Activated CD4-positive, CD25-positive, alpha-beta regulatory T cell treated with anti-CD3 and anti-CD28 coated beads, Interleukin-2, amount 50 U/mL, for 72 hours (primary cell): Measurements from ENCODE around the gene GALNT7.
"Not testable (repeated sequence)": the region's sequence is repeated elsewhere in the genome, so short reads cannot be mapped to it uniquely, and the experiment has no call there.

ENCODE experiments used
- DNase-seq: peaks from one replicate; pipeline ENCODE4 v3.0.0; 2021

Gene GALNT7

DNA sequence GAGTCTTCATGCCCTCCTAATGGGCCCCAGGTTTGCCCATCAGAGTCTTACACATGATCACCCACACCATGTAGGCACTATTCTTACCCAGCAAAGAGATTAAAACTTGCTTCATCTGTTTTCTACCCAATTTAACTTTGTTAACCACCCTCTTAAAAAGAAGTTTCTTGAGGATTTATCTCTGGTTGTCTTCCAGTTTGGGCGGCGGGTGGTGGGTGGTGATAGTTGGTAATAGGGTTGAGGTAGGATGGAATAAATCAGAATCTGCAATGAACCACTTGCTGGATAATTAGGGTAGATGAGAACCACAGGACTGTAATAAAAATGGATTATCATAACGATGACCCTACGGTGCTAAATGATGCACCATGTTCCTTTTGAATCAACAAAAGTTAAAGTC lies 30.9 kb downstream of the GALNT7 start:
- no peak for DNase-seq

DNA sequence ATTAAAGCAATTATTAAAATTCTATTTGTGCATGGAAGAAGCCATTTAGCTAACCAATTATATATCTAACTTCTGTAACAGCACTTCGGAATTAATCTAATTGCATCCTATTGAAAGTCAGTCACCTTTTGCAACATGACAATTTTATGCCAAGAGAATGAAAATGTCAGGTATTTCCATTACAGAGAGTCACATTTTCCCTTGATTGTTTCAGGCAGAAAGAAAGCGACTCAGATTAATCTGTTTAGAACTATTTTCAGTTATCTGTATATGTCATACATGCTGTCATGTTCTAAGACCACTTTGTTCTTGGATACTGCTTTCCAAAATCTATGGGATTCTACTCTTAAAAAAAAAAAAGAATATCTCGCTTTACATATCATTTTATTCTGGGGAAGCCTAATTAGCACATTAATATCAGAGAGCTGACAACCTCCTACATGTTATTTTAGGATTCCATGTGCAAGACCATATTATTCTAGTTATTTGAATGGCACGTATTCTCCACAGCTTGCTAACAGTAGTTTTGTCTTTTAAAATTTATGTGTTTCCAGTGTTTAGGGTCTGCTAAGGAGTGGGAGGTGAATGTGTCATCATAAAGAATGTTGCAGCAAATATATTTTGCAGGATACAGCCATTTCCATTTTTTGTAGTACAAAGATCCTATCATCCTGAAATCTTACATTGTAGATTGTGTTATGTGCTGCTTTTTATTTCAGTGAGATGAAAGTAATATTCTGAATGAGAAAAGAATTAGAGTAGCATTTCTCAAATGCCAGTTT lies 31.7 kb downstream of the GALNT7 start:
- DNase-seq: no peak

DNA sequence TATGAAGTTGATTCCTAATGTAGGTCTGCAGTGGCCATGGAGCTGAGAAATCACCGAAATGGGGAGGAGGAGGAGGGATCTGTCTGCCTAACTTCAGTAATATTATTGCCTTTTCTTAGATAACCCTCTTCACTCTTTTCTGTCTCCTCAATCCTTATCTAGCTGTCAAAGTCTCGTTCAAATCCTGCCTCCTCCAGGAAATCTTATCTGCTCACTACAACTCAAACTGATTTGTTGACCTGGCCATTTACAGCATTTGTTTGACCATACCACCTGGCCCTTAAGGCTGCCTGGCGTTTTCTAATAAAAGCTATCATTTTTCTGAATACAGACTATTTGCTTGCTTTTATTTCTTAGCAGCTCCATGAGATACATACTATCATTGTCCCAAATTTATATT lies 33.8 kb downstream of the GALNT7 start:
- DNase-seq: no peak

DNA sequence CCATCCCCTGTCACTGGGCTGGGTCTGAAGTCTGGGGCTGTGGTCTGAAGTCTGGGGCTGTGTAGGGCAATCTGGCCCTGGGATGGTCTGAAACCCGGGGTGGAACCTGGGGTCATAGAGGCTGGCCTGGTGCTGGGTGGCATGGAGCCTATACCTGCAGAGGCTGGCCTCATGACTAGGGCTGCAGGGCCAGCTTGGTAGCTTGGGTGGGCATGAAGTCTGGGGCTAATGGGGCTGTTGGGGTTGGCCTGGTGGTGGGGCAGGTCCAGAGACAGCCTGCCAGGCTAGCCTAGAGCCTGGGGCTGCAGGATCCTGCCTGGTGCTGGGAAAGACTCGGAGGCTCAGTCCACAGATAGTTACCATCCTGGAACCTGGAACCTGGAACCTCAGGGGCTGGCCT lies 37.0 kb downstream of the GALNT7 start:
- no peak for DNase-seq

DNA sequence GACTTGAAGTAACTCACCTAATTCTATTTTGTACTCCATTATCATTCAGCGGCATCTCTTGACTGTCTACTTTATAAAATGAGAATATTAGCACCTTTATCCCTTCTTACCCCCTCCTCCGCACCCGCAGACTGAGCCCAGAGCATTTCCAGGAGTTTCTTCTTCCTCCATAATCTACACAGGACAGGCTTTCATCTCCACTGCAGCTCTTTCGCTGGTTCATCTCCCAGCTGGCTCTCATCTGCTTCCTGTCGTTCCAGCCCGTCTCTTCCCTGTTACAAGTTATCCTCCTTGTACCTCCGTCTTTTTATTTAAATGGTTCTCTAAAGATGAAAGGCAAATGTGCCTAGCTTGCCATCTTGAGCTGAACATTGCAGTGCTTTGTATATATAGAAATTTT lies 39.8 kb downstream of the GALNT7 start:
- DNase-seq: no peak

DNA sequence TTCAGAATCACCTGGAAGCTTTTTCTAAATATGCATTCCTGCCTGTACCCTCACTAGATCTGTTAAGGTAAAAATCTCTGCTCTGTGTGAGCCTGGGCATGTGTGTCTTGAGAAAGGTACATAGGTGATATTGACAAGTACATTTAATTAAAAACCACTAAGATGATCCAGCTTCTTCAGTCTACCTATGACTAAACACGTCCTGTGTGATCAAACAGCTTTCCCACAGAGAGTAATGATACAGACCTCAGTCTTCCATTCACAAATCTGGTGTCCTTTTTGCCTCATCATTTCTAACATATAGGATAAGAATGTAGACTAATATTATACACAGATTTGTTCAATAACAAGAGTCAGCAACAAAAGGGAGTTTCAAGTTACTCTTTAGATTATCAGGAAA lies 42.6 kb downstream of the GALNT7 start:
- no peak for DNase-seq

DNA sequence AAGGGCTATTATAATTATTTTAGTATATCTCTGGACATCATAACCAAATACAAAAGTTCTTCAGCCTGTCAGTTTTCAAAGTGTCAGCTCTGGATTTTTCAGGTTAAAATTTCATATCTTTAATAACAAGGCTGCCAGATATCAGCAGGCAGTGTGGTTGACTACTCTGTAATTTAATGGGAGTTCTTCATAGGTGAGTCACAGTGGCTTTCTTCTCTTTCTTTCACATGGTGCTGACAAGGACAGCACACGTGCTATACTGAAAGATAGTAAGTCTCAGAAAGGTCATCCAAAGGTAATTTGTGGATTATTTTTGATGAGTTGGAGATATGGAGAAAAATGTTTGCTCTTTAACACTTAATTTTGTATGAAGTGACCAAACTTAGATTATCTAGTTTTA lies 43.2 kb downstream of the GALNT7 start:
- DNase-seq: no peak

DNA sequence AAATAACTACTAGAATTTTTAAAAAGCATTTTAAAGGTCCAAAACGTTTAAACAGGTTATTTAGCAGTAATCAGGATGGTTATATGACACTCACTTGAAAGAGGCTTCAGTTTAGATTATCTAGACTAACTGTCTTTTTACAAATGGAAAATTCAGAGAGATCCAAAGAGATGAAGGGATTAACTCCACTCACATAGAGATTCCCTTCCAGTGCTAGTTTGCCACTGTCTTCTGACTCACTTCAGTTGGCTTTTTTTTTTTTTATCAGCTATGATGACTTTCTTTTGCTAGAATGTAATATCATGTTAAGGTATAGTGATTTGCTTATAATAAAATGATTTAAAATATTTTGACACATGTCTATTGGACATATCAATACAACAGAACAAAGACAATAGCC lies 43.8 kb downstream of the GALNT7 start:
- no peak for DNase-seq

DNA sequence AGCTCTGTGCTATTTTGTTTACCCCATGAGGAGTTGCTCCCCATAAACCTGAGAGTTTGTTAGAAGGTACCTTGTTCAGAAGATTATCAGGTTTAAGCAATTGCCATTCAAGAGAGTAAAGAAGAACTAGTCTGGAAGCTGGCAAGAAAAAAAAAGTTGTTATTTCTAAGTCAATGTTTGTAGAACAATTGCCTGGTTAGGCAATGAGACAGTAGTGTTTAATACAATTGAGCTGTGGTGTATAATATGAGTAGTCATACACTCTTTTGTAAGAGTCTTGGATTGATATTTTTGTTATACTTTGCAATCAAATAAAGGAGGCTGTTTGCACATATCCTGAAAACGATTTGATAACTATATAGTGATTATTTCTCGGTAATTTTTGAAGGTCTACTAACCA lies 44.7 kb downstream of the GALNT7 start:
- DNase-seq: no peak

DNA sequence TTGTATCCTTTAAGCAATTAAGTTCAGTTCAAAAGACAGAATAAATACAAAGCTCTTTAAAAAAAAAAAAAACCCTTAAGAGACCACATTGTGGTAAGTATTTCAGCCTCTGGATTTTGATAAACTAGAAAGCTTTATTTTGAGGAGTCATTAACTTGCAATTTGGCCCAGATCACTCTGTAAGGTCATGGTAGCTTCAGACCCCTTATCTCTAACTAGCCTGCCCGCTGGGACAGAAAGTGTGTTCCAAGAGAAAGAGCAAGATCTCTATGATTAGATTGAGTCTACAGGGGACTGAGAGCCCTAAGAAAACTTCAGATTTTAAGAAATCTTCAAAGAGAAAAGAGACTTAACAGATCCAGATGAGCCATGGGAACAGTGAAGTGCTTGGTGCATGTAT lies 45.6 kb downstream of the GALNT7 start:
- DNase-seq: no peak

DNA sequence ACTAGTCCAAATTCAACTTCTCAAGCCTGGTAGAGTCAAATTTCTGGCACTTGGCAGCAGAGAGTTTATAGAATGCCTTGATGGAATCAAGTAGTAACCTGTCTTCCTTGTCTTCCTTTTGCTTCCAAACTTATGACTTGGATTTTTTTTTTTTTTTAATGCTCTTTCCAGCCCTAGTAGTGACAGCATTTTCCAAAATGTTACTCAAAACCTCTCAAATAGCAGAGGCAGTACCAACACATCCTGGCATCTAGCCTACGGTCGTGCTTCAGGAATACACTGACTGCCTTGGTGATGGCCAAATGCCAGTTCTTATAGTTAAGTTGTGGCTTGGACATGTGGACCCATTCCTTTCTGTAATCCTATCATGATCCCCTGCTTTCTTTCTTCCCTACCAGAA lies 46.0 kb downstream of the GALNT7 start:
- no peak for DNase-seq

DNA sequence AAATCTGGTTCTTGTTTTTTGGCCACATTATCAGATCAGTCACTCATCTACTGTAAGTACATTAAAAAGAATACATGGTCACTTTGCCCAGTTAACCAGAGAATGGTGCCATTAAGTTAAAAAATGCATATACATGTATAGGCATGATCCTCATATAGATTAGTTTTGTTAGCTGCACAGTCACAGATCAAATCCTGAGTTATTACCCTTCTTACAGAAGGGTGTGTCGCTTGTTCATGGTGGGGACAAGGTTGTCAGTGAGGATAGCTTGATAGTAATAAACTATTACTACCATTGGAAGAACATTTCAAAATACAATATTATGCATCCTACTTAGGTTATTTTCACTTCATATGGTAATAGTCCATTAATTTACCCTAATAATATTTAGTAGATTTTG lies 48.5 kb downstream of the GALNT7 start:
- no peak for DNase-seq

DNA sequence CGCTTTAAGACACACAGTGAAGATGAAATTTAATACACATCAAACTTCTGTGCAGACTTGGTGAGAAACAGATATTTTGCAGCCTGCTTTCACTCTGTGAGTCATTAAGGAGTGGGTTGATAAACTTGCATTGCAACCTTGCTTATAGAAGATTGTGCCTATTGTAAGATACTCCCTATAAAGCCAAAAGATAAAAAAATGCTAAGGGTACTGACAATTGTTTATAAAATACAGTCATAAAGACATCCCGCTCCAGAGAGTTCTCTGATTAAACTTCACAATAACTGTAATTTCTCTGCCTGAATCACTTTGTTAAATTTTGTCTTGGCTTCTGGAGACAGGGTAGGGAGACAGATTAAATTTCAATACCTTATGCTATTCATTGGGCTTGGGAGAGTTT lies 49.1 kb downstream of the GALNT7 start:
- DNase-seq: no peak

DNA sequence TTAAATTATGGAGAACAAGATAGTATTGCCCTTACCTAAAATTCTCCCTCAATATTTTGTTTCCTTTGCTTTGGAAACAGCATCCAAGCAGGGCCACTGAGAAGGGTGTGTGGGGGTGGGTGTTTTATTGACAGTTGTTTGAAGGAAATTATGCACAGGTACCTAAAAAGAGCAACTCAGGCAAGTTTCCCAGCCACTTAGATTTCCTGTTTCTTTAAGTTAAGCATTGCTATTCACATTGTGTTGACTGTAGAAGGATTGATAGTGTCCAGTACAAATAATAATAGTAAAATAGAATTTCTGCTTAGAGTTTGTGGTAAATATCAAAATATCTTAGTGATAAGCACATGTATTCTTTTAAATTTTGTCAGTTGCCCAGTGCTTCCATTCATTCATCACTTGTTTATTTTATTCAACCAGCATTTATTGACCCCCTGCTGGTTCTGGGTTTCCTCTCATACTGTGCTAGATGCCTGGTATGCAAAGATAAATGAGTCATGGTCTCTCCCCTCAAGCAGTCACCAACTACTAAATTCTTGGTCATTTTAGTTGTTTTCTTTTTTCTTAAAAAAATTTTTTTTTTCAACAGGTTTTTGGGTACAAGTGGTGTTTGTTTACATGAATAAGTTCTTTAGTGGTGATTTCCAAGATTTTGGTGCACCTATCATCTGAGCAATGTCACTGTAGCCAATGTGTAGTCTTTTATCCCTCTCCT lies 50.0 kb downstream of the GALNT7 start:
- DNase-seq: no peak

DNA sequence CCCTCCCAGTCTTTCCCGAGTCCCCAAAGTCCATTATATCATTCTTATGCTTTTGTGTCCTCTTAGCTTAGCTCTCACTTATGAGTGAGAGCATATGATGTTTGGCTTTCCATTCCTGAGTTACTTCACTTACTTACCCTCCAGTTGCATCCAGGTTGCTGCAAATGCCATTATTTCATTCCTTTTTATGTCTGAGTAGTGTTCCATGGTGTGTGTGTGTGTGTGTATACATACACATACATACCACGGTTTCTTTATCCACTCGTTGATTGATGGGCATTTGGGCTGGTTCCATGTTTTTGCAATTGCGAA lies 50.5 kb downstream of the GALNT7 start:
- not testable (repeated sequence) for DNase-seq

DNA sequence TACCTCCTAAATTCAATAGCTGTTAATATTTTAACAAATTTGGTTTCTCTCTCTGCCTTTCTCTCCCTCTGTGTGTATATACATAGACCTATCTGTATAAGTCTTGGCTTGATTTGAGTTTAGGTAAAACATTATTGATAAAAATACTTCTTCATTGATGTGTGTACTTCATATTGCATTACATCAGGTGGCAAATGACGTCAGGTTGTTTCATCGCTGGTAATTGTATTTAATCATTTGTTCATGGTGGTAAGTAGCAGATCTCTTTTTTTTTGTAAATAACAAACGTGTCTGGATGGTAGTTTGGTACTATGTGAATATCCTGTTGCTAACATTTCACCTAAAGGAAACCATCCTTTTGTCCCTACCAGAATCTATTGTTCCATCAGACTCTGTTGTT lies 55.1 kb downstream of the GALNT7 start:
- DNase-seq: no peak

DNA sequence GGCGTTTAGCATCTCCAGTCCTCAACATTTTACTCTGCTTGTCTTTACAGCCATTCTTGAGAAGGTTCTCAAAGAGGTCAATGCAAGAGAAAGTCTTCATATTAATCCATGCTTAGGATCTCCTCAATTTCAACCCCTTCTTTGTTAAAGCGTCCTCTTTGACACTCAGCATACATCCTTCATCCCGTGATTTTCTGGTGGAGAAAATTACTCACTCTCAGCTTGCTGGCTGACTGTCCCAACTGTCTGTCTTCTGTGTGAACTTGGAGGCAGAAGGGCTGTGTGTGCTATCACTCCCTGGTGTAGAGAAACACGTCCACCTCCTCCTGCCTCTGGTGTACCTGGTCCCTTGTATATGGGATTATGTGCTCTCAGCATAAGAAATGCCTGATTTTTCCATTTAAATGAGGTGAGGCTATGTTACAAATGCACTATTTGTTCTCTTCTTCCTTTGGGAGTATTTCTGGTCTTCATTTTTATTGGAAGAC lies 57.8 kb downstream of the GALNT7 start:
- no peak for DNase-seq

DNA sequence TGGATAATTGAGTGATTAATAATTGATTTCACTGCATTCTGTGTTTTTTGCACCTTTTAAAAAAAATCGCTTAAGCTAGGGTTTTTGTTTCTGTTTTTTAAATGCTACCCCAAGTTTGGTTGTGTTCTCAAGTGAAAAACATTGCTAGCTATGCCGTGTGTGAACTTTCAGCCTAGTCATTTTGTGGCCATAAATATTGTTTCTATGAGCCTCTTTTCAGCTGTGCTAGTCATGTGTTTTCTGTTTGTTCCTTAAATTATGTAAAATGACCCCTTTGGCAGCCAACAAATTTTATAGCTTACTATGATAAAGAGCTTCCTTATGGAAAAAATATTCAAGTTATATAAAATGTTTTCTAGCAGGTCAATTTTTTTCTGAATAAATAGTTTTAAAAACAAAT lies 59.1 kb downstream of the GALNT7 start:
- no peak for DNase-seq

DNA sequence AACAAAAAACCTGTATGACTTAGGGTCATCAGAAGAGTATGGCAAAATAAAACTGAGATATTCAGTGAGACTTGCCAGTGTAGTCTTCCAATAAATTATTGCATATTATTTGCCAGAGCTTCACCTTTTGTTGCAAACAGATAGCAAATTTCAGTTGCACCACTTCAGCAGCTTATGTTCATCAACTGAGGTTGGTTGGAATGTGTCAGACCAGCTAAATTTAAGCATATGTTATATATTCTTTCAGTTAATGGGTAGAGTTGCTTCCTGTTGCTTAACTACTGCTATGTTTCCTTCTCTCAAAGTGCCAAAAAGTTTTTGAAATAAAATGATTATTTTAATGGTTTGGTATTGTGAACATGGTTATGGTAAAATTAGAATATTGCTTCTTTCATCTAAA lies 61.5 kb downstream of the GALNT7 start:
- DNase-seq: no peak

DNA sequence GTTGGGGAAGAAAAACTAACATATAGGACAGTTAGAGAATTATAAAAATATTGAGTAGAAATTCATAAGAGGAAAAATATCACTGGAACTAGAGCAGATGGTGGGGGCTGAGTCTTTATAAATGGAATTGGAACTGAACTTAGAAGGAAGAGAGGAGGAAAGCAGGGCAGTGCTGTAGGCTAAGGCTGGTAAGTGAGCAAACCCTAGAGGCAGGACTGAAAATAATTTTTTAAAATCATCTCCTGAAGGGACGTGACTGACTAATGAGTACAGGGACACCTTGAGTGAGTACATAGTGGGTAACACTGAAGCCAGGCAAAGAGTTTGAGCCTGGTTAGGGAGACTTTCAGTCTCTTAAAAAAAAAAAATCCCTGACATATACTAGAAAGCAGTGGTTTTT lies 63.3 kb downstream of the GALNT7 start:
- no peak for DNase-seq

DNA sequence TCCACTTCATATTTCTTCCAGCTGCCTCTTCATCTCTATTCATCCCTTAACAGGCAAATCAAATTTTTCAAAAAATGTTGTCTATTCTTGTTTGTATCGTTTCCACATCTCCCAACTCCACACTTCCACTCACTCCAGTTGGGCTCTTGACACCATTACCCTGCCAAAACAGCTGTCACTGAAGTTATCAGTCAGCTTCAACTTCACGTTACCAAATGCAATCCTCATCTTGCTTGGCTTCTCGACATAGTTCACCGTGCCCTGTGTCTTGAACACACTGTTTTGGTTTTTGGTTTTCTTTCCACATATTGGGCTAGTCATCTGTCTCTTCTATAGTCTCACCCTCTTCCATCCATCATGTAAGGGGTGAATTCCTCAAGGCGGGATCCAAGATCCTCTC lies 65.2 kb downstream of the GALNT7 start:
- no peak for DNase-seq

DNA sequence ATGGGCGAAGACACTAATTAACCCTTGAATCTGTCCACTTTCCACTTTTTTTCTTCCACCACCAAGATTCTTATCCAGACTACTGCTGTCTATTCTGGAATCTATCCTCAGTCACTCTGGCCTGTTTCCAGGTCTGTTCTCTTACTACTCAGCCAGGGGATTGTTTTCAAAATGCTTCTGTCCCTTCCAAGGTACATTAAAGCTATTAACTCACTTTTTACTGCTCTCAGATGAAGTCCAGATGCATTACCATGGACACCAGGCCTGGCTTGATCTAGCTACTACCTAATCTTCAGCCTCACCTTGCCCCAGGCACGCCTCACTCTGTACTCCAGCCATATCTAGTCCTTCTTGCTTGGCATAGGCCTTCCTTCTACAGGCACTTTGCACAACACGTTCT lies 66.4 kb downstream of the GALNT7 start:
- DNase-seq: no peak

DNA sequence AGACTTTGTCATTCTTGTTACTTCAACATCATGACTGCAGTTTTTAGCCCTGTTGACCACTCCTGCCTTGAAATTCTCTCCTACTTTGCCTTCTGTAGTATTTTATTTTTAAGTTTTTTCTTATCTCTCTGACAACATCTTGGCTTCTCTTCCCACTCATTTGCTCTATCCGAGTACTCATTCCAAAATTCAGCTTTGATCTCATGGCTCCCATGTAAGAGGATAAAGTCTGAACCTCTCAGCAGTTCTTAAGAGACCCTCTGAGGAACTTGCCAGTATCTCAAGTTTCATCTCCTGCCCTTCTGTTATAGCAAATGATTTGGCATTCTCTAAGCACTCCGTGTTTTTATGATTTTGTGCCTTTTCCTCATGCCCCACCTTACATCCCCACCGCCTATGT lies 67.7 kb downstream of the GALNT7 start:
- DNase-seq: no peak

DNA sequence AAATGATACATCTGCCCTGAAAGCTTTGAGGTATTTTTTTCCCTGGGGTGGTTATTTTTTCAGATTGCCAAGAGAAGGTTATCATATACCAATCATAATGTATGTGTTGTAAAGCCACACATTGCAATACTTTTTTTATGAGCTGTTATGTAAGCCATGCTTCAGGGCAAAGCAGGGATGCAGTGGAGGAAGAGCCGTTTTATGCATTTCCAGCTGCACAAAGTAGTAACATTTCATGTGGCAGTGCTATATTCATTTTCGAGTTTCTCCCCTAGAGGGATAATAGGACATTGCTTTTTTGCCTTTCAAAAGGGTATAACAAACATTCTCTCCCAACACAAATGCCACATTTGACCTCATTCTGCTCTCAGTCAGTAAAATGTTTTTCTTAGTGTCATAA lies 68.5 kb downstream of the GALNT7 start:
- DNase-seq: no peak

DNA sequence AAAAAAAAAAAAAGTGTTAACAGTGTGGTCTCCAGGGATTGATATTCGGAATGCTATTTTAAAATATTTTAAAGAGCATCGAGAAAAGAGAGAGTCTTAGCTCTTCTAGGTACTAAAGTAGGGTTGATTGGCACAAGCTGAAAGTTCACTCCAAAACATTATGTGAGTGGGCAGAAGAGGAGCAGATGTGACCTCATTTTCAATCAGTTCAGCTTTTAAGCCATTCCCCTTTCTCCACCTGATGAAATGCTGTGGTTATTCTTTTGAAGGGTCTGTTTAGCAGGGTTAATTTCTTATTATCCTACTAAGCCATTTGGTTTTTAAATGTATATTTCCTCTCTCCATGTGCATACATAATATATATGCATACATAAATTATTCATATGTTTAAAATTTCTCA lies 69.2 kb downstream of the GALNT7 start:
- DNase-seq: no peak
